ENCODE measurements around the gene TRIM16. TPM values are rescaled to one million over a fixed set of nuclear protein-coding genes. Genes with fewer than 3 reads are reported as not detected.

Gene TRIM16
- total and polyA plus RNA-seq, 2 experiments from 2014 or later = 6.4 to 47.6 TPM

DNA sequence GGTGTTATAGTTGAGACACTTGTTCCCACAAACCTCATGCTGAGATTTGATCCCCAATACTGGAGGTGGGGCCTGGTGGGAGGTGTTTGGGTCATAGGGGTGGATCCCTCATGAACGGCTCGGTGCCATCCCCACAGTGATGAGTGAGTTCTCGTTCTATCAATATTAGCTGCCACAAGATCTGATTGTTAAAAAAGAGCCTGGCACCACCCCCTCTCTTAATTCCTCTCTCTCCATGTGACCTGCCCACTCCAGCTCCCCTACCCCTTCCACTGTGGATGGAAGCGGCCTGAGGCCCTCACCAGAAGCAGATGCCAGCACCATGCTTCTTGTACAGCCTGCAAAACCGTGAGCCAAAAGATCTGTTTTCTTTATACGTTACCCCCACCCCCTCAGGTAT lies 31.2 kb downstream of the TRIM16 start (continued):
- TF ChIP-seq, protein P1, sequence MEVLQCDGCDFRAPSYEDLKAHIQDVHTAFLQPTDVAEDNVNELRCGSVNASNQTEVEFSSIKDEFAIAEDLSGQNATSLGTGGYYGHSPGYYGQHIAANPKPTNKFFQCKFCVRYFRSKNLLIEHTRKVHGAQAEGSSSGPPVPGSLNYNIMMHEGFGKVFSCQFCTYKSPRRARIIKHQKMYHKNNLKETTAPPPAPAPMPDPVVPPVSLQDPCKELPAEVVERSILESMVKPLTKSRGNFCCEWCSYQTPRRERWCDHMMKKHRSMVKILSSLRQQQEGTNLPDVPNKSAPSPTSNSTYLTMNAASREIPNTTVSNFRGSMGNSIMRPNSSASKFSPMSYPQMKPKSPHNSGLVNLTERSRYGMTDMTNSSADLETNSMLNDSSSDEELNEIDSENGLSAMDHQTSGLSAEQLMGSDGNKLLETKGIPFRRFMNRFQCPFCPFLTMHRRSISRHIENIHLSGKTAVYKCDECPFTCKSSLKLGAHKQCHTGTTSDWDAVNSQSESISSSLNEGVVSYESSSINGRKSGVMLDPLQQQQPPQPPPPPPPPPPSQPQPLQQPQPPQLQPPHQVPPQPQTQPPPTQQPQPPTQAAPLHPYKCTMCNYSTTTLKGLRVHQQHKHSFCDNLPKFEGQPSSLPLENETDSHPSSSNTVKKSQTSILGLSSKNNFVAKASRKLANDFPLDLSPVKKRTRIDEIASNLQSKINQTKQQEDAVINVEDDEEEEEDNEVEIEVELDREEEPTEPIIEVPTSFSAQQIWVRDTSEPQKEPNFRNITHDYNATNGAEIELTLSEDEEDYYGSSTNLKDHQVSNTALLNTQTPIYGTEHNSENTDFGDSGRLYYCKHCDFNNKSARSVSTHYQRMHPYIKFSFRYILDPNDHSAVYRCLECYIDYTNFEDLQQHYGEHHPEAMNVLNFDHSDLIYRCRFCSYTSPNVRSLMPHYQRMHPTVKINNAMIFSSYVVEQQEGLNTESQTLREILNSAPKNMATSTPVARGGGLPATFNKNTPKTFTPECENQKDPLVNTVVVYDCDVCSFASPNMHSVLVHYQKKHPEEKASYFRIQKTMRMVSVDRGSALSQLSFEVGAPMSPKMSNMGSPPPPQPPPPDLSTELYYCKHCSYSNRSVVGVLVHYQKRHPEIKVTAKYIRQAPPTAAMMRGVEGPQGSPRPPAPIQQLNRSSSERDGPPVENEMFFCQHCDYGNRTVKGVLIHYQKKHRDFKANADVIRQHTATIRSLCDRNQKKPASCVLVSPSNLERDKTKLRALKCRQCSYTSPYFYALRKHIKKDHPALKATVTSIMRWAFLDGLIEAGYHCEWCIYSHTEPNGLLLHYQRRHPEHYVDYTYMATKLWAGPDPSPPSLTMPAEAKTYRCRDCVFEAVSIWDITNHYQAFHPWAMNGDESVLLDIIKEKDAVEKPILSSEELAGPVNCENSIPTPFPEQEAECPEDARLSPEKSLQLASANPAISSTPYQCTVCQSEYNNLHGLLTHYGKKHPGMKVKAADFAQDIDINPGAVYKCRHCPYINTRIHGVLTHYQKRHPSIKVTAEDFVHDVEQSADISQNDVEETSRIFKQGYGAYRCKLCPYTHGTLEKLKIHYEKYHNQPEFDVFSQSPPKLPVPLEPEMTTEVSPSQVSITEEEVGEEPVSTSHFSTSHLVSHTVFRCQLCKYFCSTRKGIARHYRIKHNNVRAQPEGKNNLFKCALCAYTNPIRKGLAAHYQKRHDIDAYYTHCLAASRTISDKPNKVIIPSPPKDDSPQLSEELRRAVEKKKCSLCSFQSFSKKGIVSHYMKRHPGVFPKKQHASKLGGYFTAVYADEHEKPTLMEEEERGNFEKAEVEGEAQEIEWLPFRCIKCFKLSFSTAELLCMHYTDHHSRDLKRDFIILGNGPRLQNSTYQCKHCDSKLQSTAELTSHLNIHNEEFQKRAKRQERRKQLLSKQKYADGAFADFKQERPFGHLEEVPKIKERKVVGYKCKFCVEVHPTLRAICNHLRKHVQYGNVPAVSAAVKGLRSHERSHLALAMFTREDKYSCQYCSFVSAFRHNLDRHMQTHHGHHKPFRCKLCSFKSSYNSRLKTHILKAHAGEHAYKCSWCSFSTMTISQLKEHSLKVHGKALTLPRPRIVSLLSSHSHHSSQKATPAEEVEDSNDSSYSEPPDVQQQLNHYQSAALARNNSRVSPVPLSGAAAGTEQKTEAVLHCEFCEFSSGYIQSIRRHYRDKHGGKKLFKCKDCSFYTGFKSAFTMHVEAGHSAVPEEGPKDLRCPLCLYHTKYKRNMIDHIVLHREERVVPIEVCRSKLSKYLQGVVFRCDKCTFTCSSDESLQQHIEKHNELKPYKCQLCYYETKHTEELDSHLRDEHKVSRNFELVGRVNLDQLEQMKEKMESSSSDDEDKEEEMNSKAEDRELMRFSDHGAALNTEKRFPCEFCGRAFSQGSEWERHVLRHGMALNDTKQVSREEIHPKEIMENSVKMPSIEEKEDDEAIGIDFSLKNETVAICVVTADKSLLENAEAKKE (CRISPR knock-in tag; IDR thresholded peaks at IDR 0.05) = no peak

DNA sequence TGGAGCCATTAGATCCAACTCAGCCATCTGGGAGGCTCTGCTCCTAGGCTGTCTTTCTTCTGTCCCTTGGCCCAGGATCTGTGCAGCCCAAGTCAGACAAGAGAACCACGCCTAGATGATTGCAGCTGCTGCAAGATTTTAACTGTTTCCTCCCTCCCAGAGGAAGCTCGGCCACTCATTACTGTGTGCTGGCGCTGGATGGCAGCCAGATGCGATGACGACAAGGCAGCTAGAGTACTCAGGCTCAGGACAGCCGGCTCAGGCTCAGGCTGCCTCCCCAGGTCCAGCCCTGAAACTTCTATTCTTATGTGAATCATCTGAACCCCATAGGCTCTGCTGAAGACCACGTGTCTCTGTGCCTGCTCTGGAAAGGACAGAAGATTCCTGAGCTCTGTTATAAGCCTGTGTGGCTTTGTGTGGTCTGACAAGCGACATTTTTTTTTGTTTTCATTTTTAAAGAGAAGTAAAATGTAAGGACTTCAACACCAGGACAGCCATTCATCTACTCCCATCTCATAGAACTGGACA lies 32.5 kb downstream of the TRIM16 start:
- ATAC-seq = peak; percentile 96
- Histone ChIP-seq H3K4me3 (no peak overlapping the region), H2AFZ (no peak overlapping the region), H3K27ac (ENCODE audit: low read depth) (0 out of 2 replicates have a peak overlapping the region, but pooled peaks have one; percentile 72), H3K4me2 (0 out of 2 replicates have a peak overlapping the region, but pooled peaks have one; percentile 14), H3F3A (replicated peaks; ENCODE audit: low read depth) (no peaks in the 10 kb centered on the region), H3K9me2 (ENCODE audit: insufficient read depth) (no peaks in the 10 kb centered on the region; the same call in 1 of the 2 replicates), H3K27me3 (ENCODE audit: insufficient read depth) (no peaks in the 10 kb centered on the region), H4K20me1 (replicated peaks; ENCODE audit: insufficient read depth) (0 out of 2 replicates have a peak, but pooled peaks cover 2% of the 10 kb centered on the region), H3K4me1 (ENCODE audit: insufficient read depth) (peaks cover 3% of the 10 kb centered on the region; the same call in 1 of the 2 replicates), H3K79me2 (replicated peaks; ENCODE audit: insufficient read depth) (no peaks in the 10 kb centered on the region), H3K36me3 (ENCODE audit: insufficient read depth) (no peaks in the 10 kb centered on the region)
- peaks cover 18% of the 10 kb centered on the region; the same call in 2 of the 3 replicates for H3K36me3 Mint-ChIP-seq (ENCODE audit: low read depth)
- peak overlapping the region; percentile 14; the same call in 1 of the 3 replicates for H3K4me3 Mint-ChIP-seq
- peaks cover 34% of the 10 kb centered on the region for H3K4me1 Mint-ChIP-seq
- DNase-seq (ENCODE audit: low spot score) = peak; percentile 67
- peak overlapping the region; percentile 82; the same call in 1 of the 2 replicates for H3K27ac Mint-ChIP-seq
- peaks cover 16% of the 10 kb centered on the region for H3K27me3 Mint-ChIP-seq (ENCODE audit: insufficient read depth, low read depth, poor library complexity)
- H3K9me3 Mint-ChIP-seq = no peaks in the 10 kb centered on the region
- TF ChIP-seq ZNF331 (CRISPR knock-in tag; IDR thresholded peaks at IDR 0.05; ENCODE audit: low read depth) = no peak
- TF ChIP-seq, protein P2, sequence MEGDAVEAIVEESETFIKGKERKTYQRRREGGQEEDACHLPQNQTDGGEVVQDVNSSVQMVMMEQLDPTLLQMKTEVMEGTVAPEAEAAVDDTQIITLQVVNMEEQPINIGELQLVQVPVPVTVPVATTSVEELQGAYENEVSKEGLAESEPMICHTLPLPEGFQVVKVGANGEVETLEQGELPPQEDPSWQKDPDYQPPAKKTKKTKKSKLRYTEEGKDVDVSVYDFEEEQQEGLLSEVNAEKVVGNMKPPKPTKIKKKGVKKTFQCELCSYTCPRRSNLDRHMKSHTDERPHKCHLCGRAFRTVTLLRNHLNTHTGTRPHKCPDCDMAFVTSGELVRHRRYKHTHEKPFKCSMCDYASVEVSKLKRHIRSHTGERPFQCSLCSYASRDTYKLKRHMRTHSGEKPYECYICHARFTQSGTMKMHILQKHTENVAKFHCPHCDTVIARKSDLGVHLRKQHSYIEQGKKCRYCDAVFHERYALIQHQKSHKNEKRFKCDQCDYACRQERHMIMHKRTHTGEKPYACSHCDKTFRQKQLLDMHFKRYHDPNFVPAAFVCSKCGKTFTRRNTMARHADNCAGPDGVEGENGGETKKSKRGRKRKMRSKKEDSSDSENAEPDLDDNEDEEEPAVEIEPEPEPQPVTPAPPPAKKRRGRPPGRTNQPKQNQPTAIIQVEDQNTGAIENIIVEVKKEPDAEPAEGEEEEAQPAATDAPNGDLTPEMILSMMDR (conservative IDR thresholded peaks at IDR 0.05; ENCODE audit: low read depth in 2 of 2) = no peak
- TF ChIP-seq NANOG (IDR thresholded peaks at IDR 0.05; ENCODE audit: borderline replicate concordance) = no peak
- no peak for TF ChIP-seq EZH2phosphoT487 (IDR thresholded peaks at IDR 0.05; ENCODE audit: unreplicated experiment)
- TF ChIP-seq, protein P3, sequence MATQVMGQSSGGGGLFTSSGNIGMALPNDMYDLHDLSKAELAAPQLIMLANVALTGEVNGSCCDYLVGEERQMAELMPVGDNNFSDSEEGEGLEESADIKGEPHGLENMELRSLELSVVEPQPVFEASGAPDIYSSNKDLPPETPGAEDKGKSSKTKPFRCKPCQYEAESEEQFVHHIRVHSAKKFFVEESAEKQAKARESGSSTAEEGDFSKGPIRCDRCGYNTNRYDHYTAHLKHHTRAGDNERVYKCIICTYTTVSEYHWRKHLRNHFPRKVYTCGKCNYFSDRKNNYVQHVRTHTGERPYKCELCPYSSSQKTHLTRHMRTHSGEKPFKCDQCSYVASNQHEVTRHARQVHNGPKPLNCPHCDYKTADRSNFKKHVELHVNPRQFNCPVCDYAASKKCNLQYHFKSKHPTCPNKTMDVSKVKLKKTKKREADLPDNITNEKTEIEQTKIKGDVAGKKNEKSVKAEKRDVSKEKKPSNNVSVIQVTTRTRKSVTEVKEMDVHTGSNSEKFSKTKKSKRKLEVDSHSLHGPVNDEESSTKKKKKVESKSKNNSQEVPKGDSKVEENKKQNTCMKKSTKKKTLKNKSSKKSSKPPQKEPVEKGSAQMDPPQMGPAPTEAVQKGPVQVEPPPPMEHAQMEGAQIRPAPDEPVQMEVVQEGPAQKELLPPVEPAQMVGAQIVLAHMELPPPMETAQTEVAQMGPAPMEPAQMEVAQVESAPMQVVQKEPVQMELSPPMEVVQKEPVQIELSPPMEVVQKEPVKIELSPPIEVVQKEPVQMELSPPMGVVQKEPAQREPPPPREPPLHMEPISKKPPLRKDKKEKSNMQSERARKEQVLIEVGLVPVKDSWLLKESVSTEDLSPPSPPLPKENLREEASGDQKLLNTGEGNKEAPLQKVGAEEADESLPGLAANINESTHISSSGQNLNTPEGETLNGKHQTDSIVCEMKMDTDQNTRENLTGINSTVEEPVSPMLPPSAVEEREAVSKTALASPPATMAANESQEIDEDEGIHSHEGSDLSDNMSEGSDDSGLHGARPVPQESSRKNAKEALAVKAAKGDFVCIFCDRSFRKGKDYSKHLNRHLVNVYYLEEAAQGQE (IDR thresholded peaks at IDR 0.05; ENCODE audit: unreplicated experiment) = no peak

All from GM23338 (cell line).